Esophagus squamous epithelium (tissue), 5 donors: ENCODE data around the gene MPV17L2. TPM values are rescaled to one million over a fixed set of nuclear protein-coding genes. Genes with fewer than 3 reads are reported as not detected.

Experiments used
- DNase-seq: peaks from one replicate; lab custom pipeline; 2025; lab: John Stamatoyannopoulos, UW
- H3K27ac ChIP-seq, 4 donors: fragments of 200-600 bp; sonication (generic); one replicate each; pipeline ENCODE4 v1.5.1; 2016 to 2019; ENCODE audit warnings: mild to moderate bottlenecking in 1 of 4
- H3K27me3 ChIP-seq, 4 donors: fragments of 200-600 bp; sonication (generic); 1 replicate in 3 of 4; 2 replicates in 1 of 4; pipeline versions ENCODE4 v1.5.1 to v1.6.0; 2017 to 2021; ENCODE audit warnings: antibody characterized with exemption in 1 of 4
- H3K36me3 ChIP-seq, 3 donors: fragments of 200-600 bp; sonication (generic); one replicate each; pipeline ENCODE4 v1.5.1; 2016 to 2019
- H3K4me1 ChIP-seq, 3 donors: fragments of 200-600 bp; sonication (generic); one replicate each; pipeline ENCODE4 v1.5.1; 2017 to 2019
- H3K4me3 ChIP-seq, 4 donors: fragments of 200-600 bp; sonication (generic); 1 replicate in 3 of 4; 2 replicates in 1 of 4; pipeline ENCODE4 v1.5.1; 2016 to 2019; ENCODE audit warnings: mild to moderate bottlenecking in 2 of 4, moderate library complexity in 1 of 4
- H3K9me3 ChIP-seq, 3 donors: fragments of 200-600 bp; sonication (generic); one replicate each; pipeline ENCODE4 v1.5.1; 2016 to 2019
- POLR2A ChIP-seq, 4 donors: fragments of 450-650 bp; IDR thresholded peaks; one replicate each; pipeline ENCODE4 v1.6.1; 2017; ENCODE audit warnings: antibody characterized with exemption in 4 of 4, mild to moderate bottlenecking in 4 of 4, moderate library complexity in 3 of 4
- WGBS, 2 donors: methylation state at CpG; one replicate each; pipeline ENCODE4 v1.1.5; 2018; 5-methylcytosine and 5-hydroxymethylcytosine counted together
- intact Hi-C: fragments of 100-400 bp; cut with DNase I; formaldehyde crosslinking; loops from one replicate; pipeline ENCODE4 v1.15.0; 2022
- total RNA-seq, 4 donors: library from RNA; depleted of rRNA; stranded (reverse); fragments of >200 nt; gene quantifications; one replicate each; pipeline ENCODE4 v1.1.0, GENCODE V29; 2016
- TF ChIP-seq, protein P1 (sequence below), 6 experiments: fragments of 450-650 bp in 4 of 6; fragments of 200-600 bp in 2 of 6; sonication (generic) in 2 of 6; IDR thresholded peaks; one replicate each; pipeline ENCODE4 v1.5.1; 2016 to 2019; ENCODE audit warnings: antibody characterized with exemption in 6 of 6, mild to moderate bottlenecking in 4 of 6, moderate library complexity in 4 of 6
- donor health status: DM: yes; HTN: yes; CAD: no.

MPV17L2 gene
- total RNA-seq: 10 to 100 TPM; 10.6 to 23.5 (median 14.0) TPM

DNA sequence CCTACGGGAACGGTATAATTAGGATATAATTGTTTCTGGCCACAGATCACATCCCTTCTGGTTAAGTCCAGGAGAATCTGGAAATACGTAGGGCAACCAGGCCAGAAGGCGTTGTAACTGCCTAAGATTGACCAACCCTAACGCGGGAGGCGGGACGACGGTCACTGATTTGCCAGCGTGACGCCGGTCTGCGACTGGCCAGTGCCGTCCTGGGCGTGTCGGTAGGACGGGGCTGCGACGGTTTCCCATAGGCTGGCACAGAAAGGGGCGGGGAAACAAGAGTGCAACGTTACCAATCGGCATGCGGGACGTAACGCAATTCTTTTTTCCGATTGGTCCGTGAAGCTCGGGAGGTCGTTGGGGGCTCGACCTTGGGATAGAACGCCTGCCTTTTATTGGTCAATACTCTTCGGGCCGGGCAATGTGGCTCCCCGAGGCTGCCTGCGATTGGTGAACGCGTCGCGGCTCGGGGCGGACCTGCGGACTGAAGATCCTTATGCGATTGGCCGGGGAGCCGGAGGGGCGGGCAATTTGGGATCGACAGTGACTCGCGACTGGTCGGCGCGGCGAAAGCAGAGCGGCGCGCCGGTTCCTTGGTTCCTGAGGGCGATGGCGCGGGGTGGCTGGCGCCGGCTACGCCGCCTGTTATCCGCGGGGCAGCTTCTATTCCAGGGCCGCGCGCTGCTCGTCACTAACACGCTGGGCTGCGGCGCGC lies at the start of gene MPV17L2:
Gene MPV17L2 (plus strand): TSS at position 546 of the 715 bp plus-strand sequence. CDS start 64 bp downstream, at position 610.
- no peaks in the 10 kb centered on the region for H3K27me3 ChIP-seq
- TF ChIP-seq POLR2A (IDR thresholded peaks at IDR 0.05): peak in 3 of 4 donors; percentile 36 to 89 (median 78)
- TF ChIP-seq, protein P1, sequence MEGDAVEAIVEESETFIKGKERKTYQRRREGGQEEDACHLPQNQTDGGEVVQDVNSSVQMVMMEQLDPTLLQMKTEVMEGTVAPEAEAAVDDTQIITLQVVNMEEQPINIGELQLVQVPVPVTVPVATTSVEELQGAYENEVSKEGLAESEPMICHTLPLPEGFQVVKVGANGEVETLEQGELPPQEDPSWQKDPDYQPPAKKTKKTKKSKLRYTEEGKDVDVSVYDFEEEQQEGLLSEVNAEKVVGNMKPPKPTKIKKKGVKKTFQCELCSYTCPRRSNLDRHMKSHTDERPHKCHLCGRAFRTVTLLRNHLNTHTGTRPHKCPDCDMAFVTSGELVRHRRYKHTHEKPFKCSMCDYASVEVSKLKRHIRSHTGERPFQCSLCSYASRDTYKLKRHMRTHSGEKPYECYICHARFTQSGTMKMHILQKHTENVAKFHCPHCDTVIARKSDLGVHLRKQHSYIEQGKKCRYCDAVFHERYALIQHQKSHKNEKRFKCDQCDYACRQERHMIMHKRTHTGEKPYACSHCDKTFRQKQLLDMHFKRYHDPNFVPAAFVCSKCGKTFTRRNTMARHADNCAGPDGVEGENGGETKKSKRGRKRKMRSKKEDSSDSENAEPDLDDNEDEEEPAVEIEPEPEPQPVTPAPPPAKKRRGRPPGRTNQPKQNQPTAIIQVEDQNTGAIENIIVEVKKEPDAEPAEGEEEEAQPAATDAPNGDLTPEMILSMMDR (IDR thresholded peaks at IDR 0.05): peak in 1 of 6 experiments; percentile 8
- H3K36me3 ChIP-seq: peaks cover 0 to 20% (median 3%) of the 10 kb centered on the region in 3 donors
- intact Hi-C loops: no loop called here
- H3K27ac ChIP-seq: peak within 1 kb of the TSS; percentile 82 to 98 (median 96)
- H3K4me1 ChIP-seq: peaks cover 24 to 34% (median 24%) of the 10 kb centered on the region in 3 donors
- 0 to 1% methylated on average over 9 to 18 of the region's 74 CpGs for WGBS, 2 donors
- H3K9me3 ChIP-seq: no peaks in the 10 kb centered on the region
- peak; percentile 100 for DNase-seq
- H3K4me3 ChIP-seq: peak within 1 kb of the TSS; percentile 48 to 89 (median 77)

DNA sequence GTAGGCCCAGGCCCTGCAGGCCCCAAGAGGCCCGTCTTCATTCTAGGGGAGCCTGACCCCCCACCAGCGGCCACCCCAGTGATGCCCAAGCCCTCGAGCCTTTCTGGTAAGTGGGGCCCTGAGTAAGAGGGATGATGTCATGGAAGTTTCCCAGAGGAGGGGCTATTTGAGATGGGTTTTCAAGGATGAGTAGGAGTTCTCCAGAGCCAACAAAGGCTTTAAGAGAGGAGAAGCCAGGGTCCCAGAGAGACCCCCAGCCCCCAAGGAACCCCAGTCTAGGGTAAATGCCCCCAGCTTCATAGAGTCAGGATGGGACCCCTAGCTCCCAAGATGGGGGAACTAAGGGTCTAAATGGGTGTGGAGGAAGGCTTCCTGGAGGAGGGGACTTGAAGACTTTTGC lies 49.1 kb upstream of the MPV17L2 start:
- peaks cover 17 to 87% (median 23%) of the 10 kb centered on the region in 3 donors for H3K36me3 ChIP-seq
- 76% methylated on average over 3 of the region's 3 CpGs; no CpG with 5 or more reads in 1 of the 2 donors for WGBS, 2 donors
- H3K4me3 ChIP-seq: no peak overlapping the region
- intact Hi-C loops: no loop called here
- TF ChIP-seq, protein P1 (IDR thresholded peaks at IDR 0.05): no peak
- TF ChIP-seq POLR2A (IDR thresholded peaks at IDR 0.05): no peak
- no peak for DNase-seq
- H3K9me3 ChIP-seq: no peaks in the 10 kb centered on the region
- no peak overlapping the region for H3K27ac ChIP-seq
- H3K4me1 ChIP-seq: peaks cover 0 to under 1% (median 0%) of the 10 kb centered on the region in 3 donors
- no peaks in the 10 kb centered on the region for H3K27me3 ChIP-seq

GRCh38 chr19:18144361-18144760 lies 48.7 kb upstream of the MPV17L2 start:
- no peak for TF ChIP-seq POLR2A (IDR thresholded peaks at IDR 0.05)
- TF ChIP-seq, protein P1 (IDR thresholded peaks at IDR 0.05): no peak
- no peaks in the 10 kb centered on the region for H3K9me3 ChIP-seq
- no peak overlapping the region for H3K27ac ChIP-seq
- no peak overlapping the region for H3K4me3 ChIP-seq
- intact Hi-C loops: no loop called here
- H3K4me1 ChIP-seq: peaks cover 0 to 5% (median 0%) of the 10 kb centered on the region in 3 donors
- 80 to 86% methylated on average over 1 to 7 of the region's 16 CpGs for WGBS, 2 donors
- no peak for DNase-seq
- no peaks in the 10 kb centered on the region for H3K27me3 ChIP-seq
- H3K36me3 ChIP-seq: peaks cover 13 to 86% (median 23%) of the 10 kb centered on the region in 3 donors

DNA sequence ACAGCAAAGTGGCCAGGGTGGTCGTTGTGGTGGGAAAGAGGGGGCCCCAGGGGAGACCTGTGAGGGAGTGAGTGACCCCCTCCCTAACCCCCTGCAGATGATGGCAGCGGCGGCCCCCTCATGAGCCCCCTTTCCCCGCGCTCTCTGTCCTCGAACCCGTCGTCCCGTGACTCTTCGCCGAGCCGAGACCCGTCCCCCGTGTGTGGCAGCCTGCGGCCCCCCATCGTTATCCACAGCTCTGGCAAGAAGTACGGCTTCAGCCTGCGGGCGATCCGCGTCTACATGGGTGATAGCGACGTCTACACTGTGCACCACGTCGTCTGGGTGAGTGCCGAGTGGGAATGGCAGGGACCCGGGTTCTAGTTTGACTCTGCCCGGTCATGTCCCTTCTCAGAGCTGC lies 48.1 kb upstream of the MPV17L2 start:
- Histone ChIP-seq H3K27me3 (no peaks in the 10 kb centered on the region), H3K27ac (no peak overlapping the region), H3K4me1 (peaks cover 0 to 5% (median 0%) of the 10 kb centered on the region in 3 donors), H3K4me3 (no peak overlapping the region), H3K36me3 (peaks cover 13 to 84% (median 23%) of the 10 kb centered on the region in 3 donors), H3K9me3 (no peaks in the 10 kb centered on the region)
- intact Hi-C loops: no loop called here
- DNase-seq: no peak
- 97 to 98% methylated on average over 13 to 17 of the region's 28 CpGs for WGBS, 2 donors
- no peak for TF ChIP-seq POLR2A (IDR thresholded peaks at IDR 0.05)
- TF ChIP-seq, protein P1 (IDR thresholded peaks at IDR 0.05): no peak

DNA sequence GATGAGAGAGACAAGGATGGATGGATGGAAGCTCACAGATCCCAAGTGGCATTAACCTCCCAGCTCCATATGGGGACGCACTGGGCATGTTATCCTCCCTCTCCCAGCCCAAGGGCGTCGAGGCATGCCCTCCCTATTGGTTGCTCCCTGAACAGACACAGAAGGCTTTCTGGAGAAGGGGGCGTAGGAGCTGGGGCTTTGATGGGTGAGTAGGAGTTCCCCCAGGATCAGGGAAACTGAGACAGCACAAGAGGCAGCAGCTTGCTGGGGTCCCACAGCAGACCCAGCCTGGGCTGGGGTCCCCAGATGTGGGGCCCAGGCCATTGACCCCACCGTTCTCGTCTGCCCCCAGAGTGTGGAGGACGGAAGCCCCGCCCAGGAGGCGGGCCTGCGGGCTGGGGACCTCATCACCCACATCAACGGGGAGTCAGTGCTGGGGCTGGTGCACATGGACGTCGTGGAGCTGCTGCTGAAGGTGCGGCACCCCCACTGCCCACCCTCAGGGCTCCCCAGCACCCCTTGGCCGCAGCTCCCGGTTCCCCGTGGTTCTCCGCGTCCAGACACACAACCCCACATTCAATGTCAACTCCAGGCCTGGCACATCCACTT lies 47.5 kb upstream of the MPV17L2 start:
- Histone ChIP-seq H3K27ac (no peak overlapping the region), H3K9me3 (no peaks in the 10 kb centered on the region), H3K4me3 (no peak overlapping the region), H3K27me3 (no peaks in the 10 kb centered on the region), H3K36me3 (peaks cover 13 to 78% (median 23%) of the 10 kb centered on the region in 3 donors), H3K4me1 (peaks cover 0 to 5% (median 0%) of the 10 kb centered on the region in 3 donors)
- no peak for TF ChIP-seq POLR2A (IDR thresholded peaks at IDR 0.05)
- TF ChIP-seq, protein P1 (IDR thresholded peaks at IDR 0.05): no peak
- intact Hi-C loops: no loop called here
- no peak for DNase-seq
- 90% methylated on average over 10 to 15 of the region's 19 CpGs for WGBS, 2 donors
